WERI-Rb-1 (cell line): ENCODE data around the gene NF1.

Experiments
- DNase-seq: peaks from one replicate; pipeline ENCODE4 v3.0.0-alpha.2; 2020
- H3K27ac ChIP-seq: fragments of 250-450 bp; sonication (Bioruptor Pico); 2 replicates; pipeline ENCODE4 v1.5.1; 2020; ENCODE audit warnings: mild to moderate bottlenecking, moderate library complexity
- H3K27me3 ChIP-seq: fragments of 250-450 bp; sonication (Bioruptor Pico); 2 replicates; pipeline ENCODE4 v1.5.1; 2021; ENCODE audit warnings: mild to moderate bottlenecking, low read depth, moderate library complexity; ENCODE audit not compliant: insufficient read depth, severe bottlenecking
- H3K36me3 ChIP-seq: fragments of 250-450 bp; sonication (Bioruptor Pico); 2 replicates; pipeline ENCODE4 v1.5.1; 2020; ENCODE audit warnings: mild to moderate bottlenecking, moderate library complexity
- H3K4me3 ChIP-seq: 2 replicates; pipeline ENCODE4 v1.5.1; 2011; ENCODE audit warnings: low read depth, mild to moderate bottlenecking, control low read depth, low read length
- H3K9me3 ChIP-seq: fragments of 250-450 bp; sonication (Bioruptor Pico); 2 replicates; pipeline ENCODE4 v1.5.1; 2021; ENCODE audit warnings: mild to moderate bottlenecking, moderate library complexity; ENCODE audit not compliant: severe bottlenecking
- CTCF ChIP-seq: IDR thresholded peaks from 2 replicates; pipeline ENCODE4 v1.5.1; 2011; ENCODE audit warnings: low read depth, mild to moderate bottlenecking, control low read depth, inconsistent platforms, low read length

The NF1 gene

GRCh38 chr17:31424944-31425281 lies 330.1 kb downstream of the NF1 start:
- H3K27me3 ChIP-seq = no peaks in the 10 kb centered on the region
- no peak overlapping the region for H3K4me3 ChIP-seq
- H3K9me3 ChIP-seq = peaks cover 8% of the 10 kb centered on the region
- DNase-seq = no peak
- TF ChIP-seq CTCF = no peak
- no peaks in the 10 kb centered on the region; the same call in 1 of the 2 replicates for H3K36me3 ChIP-seq
- peak overlapping the region; percentile 95 for H3K27ac ChIP-seq

- no peak for TF ChIP-seq CTCF
- H3K27me3 ChIP-seq = no peaks in the 10 kb centered on the region
- peak; percentile 93 for DNase-seq
- peak overlapping the region; percentile 19 for H3K4me3 ChIP-seq
- H3K27ac ChIP-seq = peak overlapping the region; percentile 95
- H3K36me3 ChIP-seq = no peaks in the 10 kb centered on the region; the same call in 1 of the 2 replicates
- H3K9me3 ChIP-seq = peaks cover 8% of the 10 kb centered on the region
These were observed 330.7 kb downstream of the NF1 start for GRCh38 chr17:31425282-31426040.
